ENCODE data around the gene RBM15B. TPM values are rescaled to one million over a fixed set of nuclear protein-coding genes. Genes with fewer than 3 reads are reported as not detected.

The RBM15B gene
- total RNA-seq, 1 donor from 2014 or later, result 25.1 TPM

Other genes with a start within 250 kb of the RBM15B start
- gene MANF, start 6.0 kb upstream of the RBM15B start, total RNA-seq, result 80.6 TPM
- gene DCAF1, start 108.7 kb downstream of the RBM15B start, total RNA-seq, result 12.0 TPM
- 9.5 TPM for gene RAD54L2, start 147.4 kb downstream of the RBM15B start, total RNA-seq